ENCODE measurements around the gene CLEC2L.
A peak's percentile ranks its signal among the peaks of the same experiment; 100 is the strongest.

The CLEC2L gene

DNA sequence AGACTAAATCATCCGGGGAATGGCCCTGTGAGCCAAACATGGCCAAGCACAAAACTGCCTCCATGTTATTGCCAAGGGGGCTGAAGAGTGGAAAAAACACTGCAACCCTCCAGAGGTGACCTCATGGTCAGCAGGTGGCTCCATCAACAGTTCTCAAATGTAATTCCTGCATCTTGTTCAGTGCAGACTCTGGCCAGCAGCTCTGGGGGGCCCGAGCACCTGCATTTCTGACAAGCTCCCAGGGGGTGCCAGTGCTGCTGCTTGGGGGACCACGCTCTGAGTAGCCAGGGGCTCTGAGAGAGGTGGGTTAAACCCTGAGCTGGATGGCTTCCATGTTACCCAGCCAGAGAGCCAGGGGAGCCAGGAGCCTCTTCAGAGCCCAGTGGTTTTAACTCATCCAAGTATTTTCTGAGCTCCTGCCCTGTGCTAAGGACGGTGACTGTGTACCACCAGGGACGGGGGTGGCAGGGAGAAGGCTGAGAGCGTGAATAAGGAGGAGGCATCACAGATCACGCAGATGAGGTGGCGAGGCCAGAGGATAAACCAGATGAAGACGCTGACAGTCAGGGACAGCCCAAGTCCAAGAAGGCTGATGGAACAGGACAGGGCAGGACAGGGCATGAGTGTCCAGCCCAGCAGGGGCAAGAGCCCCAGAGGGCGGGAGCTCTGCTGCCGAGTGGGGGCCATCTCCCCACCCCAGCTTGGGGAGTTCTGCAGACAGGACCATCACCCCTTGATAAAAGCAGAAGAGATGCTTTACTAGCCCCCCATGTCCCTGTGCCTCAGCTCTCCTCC is 52.9 kb downstream of the CLEC2L start:
- DNase-seq: no peak

DNA sequence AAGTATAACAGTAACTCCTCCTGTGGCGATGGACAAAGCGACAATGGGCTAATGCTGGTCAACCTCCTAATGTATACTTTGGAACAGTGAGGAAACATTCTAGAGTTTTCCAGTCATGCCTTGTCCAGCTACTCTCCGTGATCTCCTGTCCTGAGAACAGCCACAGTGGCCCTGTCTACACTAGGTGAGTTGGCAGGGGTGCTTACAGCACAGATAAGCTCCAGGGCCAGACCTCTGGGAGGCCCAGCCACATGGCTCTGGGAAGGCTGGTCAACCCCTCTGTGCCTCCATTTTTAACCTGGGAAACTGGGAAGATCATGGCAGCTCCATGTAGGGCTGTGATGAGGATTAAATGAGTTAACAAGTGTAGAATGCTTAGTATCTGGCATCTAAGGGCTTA is 57.0 kb downstream of the CLEC2L start:
- no peak for DNase-seq

DNA sequence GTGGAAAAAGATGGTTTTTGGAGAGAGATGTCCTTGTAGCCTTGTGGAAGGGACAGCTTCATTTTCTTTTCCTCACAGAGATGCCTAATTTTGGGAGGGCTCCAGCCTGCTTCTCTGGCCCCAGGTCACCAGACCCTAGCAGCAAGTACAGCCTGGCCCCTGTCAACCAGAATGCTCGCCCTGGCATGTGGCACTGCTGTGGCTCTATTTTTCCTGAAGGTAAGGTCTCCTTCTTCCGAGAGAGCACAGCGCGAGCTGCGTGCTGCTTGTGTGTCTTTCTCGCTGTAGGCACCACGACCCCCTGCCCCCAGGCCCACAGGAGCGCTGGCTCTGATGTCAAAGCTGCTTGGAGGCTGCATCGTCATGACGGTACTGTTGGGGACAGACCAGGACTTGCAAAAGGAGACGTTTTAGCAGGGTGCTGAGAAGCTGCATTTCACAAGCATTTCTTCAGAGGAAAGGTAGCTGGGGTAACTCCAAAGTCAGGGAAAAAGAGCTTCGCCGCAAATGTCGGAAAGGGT is 58.7 kb downstream of the CLEC2L start:
- DNase-seq: no peak

DNA sequence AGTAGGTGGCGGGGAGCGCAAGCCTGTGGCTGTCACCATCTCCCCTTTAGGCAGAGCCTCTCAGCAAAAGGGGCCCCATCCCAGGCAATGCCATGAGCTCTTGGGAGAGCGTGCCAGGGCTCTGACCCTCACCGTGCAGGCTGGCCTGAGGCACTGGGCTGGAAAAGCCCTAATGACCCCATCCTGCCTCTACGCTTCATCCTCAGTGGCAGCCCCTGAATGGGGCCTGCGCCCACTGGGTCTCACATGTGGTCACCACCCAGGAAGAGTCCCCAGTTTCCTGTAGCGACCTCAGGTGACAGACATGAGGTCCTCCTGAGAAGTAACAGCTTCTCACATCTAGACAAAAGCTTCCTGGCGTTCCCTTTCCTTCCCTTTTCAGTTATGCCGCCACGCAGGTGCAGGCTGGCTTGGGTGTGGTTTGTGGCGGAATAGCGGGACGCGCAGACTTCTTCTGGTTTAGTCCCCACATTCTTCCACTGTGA is 59.2 kb downstream of the CLEC2L start:
- DNase-seq: no peak

DNA sequence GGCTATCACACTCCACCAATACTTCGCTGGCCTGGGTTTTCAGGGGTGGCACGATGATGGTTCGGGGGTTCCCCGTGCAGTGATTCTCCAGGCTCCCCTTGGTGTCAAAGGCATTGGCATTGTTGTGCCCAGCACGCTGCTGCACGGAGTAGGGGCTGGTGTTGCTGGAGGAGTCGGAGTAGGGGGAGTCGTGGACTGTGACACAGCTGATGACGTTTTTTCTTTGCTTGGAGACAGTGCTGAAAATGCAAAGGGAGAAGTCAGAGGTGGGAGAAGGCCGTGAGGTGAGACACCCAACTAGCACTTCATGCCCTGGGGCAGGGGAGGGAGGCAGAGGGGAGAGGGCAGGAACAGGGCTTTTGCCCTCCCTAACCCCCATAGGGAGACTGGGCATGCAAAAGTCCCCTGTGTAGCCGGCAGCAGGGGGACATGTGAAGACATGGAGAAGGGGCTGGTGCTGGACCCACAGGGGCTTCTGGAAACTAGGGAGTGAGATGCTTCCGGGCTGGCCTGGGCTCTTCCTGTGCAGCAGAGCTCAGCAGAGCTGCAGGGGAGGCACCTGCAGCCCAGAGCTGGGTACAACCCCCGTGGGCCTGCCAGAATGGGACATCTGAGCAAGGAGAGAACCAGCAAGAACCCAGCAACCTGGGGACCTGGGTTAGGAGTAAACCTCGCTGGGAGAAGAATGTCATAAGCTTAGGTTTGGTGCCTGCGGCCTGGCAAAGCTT is 60.5 kb downstream of the CLEC2L start:
- DNase-seq: no peak

DNA sequence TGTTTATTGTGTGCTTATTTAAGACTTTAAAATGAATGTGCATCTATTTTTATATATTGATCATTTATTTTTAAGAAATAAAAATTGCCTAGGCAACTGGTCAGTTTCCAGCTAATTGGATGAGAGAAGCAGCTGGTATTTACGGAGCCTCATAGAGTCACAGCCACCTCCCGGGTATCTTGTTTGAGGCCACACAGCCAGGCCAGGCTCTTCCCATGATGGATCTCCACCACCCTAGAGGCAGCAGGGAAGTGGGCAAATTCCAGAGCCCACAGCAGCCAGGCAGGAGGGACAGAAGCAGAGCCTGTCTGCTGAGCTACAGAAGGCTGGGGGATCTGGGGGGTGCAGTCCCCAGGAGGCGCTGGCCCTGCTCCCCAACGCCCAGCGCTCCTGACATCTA is 61.6 kb downstream of the CLEC2L start:
- DNase-seq: no peak

GRCh38 chr7:139586286-139586685 is 62.8 kb downstream of the CLEC2L start:
- DNase-seq: no peak

GRCh38 chr7:139587535-139587934 is 64.0 kb downstream of the CLEC2L start:
- no peak for DNase-seq

DNA sequence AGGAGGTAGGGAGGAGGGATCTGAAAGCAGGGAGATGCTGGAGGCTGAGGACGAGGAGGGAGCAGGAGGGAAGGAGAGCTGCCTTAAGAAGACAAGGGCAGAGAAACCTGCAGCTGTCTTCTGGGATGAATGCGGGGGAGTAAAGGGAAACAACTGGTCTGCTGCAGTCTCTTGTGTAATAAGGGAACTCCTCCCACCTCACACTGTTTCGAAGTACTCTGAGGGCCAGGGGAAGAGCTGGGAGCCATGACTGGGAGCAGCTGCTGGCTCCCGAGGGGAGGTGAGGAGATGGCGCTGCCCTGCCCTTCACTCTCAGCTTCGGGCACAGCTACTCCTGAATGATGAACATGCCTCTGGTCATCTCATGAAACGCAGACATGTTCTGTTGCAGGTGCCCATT is 65.1 kb downstream of the CLEC2L start:
- DNase-seq: peak; percentile 14

DNA sequence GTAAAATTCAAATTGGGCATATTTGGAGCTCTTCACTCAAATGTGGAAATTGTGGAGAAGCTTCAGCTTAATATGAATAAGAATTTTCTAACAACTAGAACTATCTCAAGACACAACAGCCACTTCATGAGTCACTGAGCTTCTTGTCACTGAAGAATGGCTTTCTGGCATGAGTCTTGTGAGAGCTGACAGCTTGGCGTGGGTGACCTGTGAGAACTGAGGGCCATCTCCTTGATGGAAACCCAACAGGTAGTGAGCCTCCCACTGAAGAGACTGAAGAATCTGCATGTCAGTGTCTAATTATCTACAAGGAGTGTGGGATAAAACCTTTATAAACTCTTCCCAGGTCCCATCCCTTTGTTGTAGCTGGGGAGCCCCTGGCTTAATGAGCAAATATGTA is 66.0 kb downstream of the CLEC2L start:
- no peak for DNase-seq

DNA sequence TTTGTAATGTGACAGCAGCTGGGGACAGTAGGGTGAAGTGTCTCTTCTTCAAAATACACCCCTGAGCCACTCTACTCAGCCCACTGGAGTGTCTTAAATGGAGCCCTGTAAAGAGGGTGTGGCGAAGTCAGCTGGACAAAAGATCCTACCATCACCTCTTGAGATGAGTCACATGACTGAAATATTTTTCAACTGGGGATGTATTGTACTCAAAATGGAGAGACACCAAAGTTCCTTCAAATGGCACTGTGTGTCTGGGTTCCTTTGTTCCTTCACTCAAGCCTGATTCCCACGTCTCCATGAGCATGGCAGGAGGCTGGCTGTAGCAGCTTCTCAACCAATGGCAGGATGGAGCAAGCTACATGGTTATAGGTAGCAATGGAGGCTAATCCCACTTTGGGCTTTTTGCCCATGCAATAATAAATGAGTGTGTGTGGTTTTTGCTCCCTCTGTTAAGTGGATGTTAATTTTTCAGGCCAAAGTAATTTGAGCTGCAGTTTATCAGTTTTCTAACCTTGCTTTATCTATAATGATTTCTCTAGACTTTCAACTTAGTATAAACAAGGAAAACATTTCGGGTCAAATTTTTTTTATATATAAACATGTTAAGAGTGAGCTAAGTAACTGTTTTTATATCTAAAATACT is 68.2 kb downstream of the CLEC2L start:
- DNase-seq: no peak

- no peak for DNase-seq
These were observed 69.4 kb downstream of the CLEC2L start for GRCh38 chr7:139592801-139593461.

GRCh38 chr7:139594090-139594489 is 70.6 kb downstream of the CLEC2L start:
- DNase-seq: no peak

All from fibroblast of skin of abdomen (primary cell).